Panc1 (cell line): ENCODE data around the gene CATSPERE. TPM values are rescaled to one million over a fixed set of nuclear protein-coding genes. Genes with fewer than 3 reads are reported as not detected.

ENCODE experiments used
- ATAC-seq: fragments of 200-7000 bp; cut with Tn5 transposase; 2 replicates; pipeline ENCODE4 v1.9.1; 2020; ENCODE audit warnings: mild to moderate bottlenecking, moderate library complexity
- BruUV-seq: library from RNA; stranded (reverse); fragments of 400-500 nt; replicated peaks from 2 replicates; lab custom pipeline; 2021; lab: Mats Ljungman, UMichigan
- CTCF ChIA-PET: fragments of 300-600 bp; sonication (Branson Sonifier 250); formaldehyde crosslinking; loops from one replicate; lab custom pipeline; 2022; ENCODE audit warnings: antibody characterized with exemption; lab: Charles Lee
- POLR2A ChIA-PET: fragments of 300-600 bp; sonication (Branson Sonifier 250); formaldehyde crosslinking; loops from one replicate; lab custom pipeline; 2022; ENCODE audit warnings: antibody characterized with exemption; lab: Charles Lee
- DNase-seq: peaks from one replicate; pipeline ENCODE4 v3.0.0-alpha.2; 2010; ENCODE audit warnings: low read depth, low spot score
- H3K27ac ChIP-seq: 2 replicates; pipeline ENCODE4 v1.5.1; 2011; ENCODE audit warnings: mild to moderate bottlenecking, low read length, inconsistent platforms
- H3K27me3 ChIP-seq: fragments of 200-500 bp; sonication (Bioruptor generic); 2 replicates; pipeline ENCODE4 v1.6.0; 2014; ENCODE audit warnings: low read length, inconsistent platforms; ENCODE audit not compliant: control insufficient read depth, insufficient read depth
- H3K36me3 ChIP-seq: fragments of 200-500 bp; sonication (Bioruptor generic); 2 replicates; pipeline ENCODE4 v1.5.1; 2014; ENCODE audit warnings: inconsistent platforms, mild to moderate bottlenecking, low read length, moderate library complexity; ENCODE audit not compliant: control insufficient read depth, insufficient read depth
- H3K4me1 ChIP-seq: 2 replicates; pipeline ENCODE4 v1.5.1; 2011; ENCODE audit warnings: inconsistent platforms, mild to moderate bottlenecking, low read length, moderate library complexity; ENCODE audit not compliant: control insufficient read depth, insufficient read depth
- H3K4me3 ChIP-seq, 2 experiments: 2 replicates each; pipeline ENCODE4 v1.5.1; 2011 to 2012; ENCODE audit warnings: low read depth in 2 of 2, low read length in 2 of 2, mild to moderate bottlenecking in 2 of 2, inconsistent platforms in 1 of 2, moderate library complexity in 1 of 2
- H3K9me3 ChIP-seq: fragments of 200-500 bp; sonication (Bioruptor generic); 2 replicates; pipeline ENCODE4 v1.5.1; 2014; ENCODE audit warnings: low read depth, mild to moderate bottlenecking, inconsistent platforms, low read length, moderate library complexity; ENCODE audit not compliant: control insufficient read depth, insufficient read depth
- CTCF ChIP-seq: fragments of 450-650 bp; IDR thresholded peaks from 2 replicates; pipeline ENCODE4 v1.5.1; 2017; ENCODE audit warnings: mild to moderate bottlenecking
- POLR2AphosphoS5 ChIP-seq: IDR thresholded peaks from 2 replicates; pipeline ENCODE4 v1.6.1; 2012; ENCODE audit warnings: mild to moderate bottlenecking, low read depth, low read length, moderate library complexity
- REST ChIP-seq, 2 experiments: IDR thresholded peaks; 2 replicates each; pipeline ENCODE4 v1.6.1; 2011 to 2012; ENCODE audit warnings: low read depth in 2 of 2, control low read depth in 1 of 2, low read length in 1 of 2, mild to moderate bottlenecking in 1 of 2, moderate library complexity in 1 of 2; ENCODE audit not compliant: insufficient read depth in 1 of 2
- SIN3A ChIP-seq: IDR thresholded peaks from 2 replicates; pipeline ENCODE4 v1.6.1; 2012; ENCODE audit warnings: low read depth, mild to moderate bottlenecking, low read length, moderate library complexity, borderline replicate concordance; ENCODE audit not compliant: insufficient read depth
- TCF7L2 ChIP-seq: IDR thresholded peaks from 2 replicates; pipeline ENCODE4 v1.6.1; 2011; ENCODE audit warnings: mild to moderate bottlenecking, low read depth, low read length, inconsistent platforms
- in situ Hi-C: cut with HindIII; loops from 2 replicates; pipeline ENCODE4 v1.10.0; 2016; ENCODE audit warnings: low sequenced_read_pairs, low pct_unique_long_range_greater_than_20kb
- intact Hi-C: fragments of 100-400 bp; cut with micrococcal nuclease; formaldehyde crosslinking; loops from one replicate; pipeline ENCODE4 v1.10.0; 2022; ENCODE audit not compliant: unreplicated experiment
- total RNA-seq: library from RNA; stranded (reverse); gene quantifications from one replicate; pipeline ENCODE4 v1.2.1, GENCODE V29; 2021; ENCODE audit not compliant: unreplicated experiment

Gene CATSPERE
- total RNA-seq, 1 experiment from 2014 or later, result 0.31 TPM

GRCh38 chr1:244435562-244436205, 25.4 kb upstream of the CATSPERE start:
- Histone ChIP-seq H3K9me3 (no peaks in the 10 kb centered on the region), H3K4me1 (peaks cover 12% of the 10 kb centered on the region), H3K4me3 (no peak overlapping the region), H3K27me3 (no peaks in the 10 kb centered on the region), H3K36me3 (peaks cover 12% of the 10 kb centered on the region; the same call in 1 of the 2 replicates), H3K27ac (peak overlapping the region; percentile 0; the same call in 1 of the 2 replicates)
- no TSS peak for BruUV-seq
- intact Hi-C loops (loop anchor here (10.0 kb wide), 1 partner anchor 111 kb away; no protein-coding TSS in a partner anchor), in situ Hi-C loops (no loop called here)
- no peak for TF ChIP-seq REST (IDR thresholded peaks at IDR 0.05; ENCODE audit: insufficient read depth in 1 of 2, low read depth in 2 of 2, low read length in 1 of 2)
- TF ChIP-seq TCF7L2, result no peak
- TF ChIP-seq POLR2AphosphoS5, result no peak
- no peak for TF ChIP-seq SIN3A
- no peak for TF ChIP-seq CTCF
- DNase-seq, result no peak
- POLR2A ChIA-PET, result interaction anchor here (0.6 kb wide), 1 partner anchor 1698 kb away, joined by 3 read pairs; no protein-coding TSS in a partner anchor
- CTCF ChIA-PET, result no interaction called here
- peak; percentile 83 for ATAC-seq

- H3K36me3 ChIP-seq, result peaks cover 12% of the 10 kb centered on the region; the same call in 1 of the 2 replicates
- ATAC-seq (no peak; the same call in 1 of the 2 replicates), DNase-seq (no peak)
- no peaks in the 10 kb centered on the region for H3K27me3 ChIP-seq
- H3K4me1 ChIP-seq, result peaks cover 12% of the 10 kb centered on the region
- no peak for TF ChIP-seq SIN3A
- no peak for TF ChIP-seq TCF7L2
- TF ChIP-seq POLR2AphosphoS5, result no peak
- no peak for TF ChIP-seq REST (IDR thresholded peaks at IDR 0.05; ENCODE audit: insufficient read depth in 1 of 2, low read depth in 2 of 2, low read length in 1 of 2)
- no peak for TF ChIP-seq CTCF
- H3K9me3 ChIP-seq, result no peaks in the 10 kb centered on the region
- in situ Hi-C loops (no loop called here), intact Hi-C loops (loop anchor here (10.0 kb wide), 1 partner anchor 112 kb away; no protein-coding TSS in a partner anchor)
- CTCF ChIA-PET, result no interaction called here
- H3K27ac ChIP-seq, result peak overlapping the region; percentile 32; the same call in 1 of the 2 replicates
- BruUV-seq, result no TSS peak
- H3K4me3 ChIP-seq, result no peak overlapping the region
- POLR2A ChIA-PET, result interaction anchor here (0.6 kb wide), 1 partner anchor 110 kb away, joined by 8 read pairs; no protein-coding TSS in a partner anchor
Measured at GRCh38 chr1:244436336-244437085, 24.6 kb upstream of the CATSPERE start.
